ENCODE results near the gene PER2.
"Not testable (repeated sequence)": the region's sequence is repeated elsewhere in the genome, so short reads cannot be mapped to it uniquely, and the experiment has no call there.

PER2 gene

GRCh38 chr2:238310721-238311120 is 22.3 kb upstream of the PER2 start:
- not testable (repeated sequence) for DNase-seq

- no peak for DNase-seq
Measured at GRCh38 chr2:238308177-238308576, 19.8 kb upstream of the PER2 start.

- DNase-seq = no peak
Measured at GRCh38 chr2:238306672-238306998, 18.2 kb upstream of the PER2 start.

DNA sequence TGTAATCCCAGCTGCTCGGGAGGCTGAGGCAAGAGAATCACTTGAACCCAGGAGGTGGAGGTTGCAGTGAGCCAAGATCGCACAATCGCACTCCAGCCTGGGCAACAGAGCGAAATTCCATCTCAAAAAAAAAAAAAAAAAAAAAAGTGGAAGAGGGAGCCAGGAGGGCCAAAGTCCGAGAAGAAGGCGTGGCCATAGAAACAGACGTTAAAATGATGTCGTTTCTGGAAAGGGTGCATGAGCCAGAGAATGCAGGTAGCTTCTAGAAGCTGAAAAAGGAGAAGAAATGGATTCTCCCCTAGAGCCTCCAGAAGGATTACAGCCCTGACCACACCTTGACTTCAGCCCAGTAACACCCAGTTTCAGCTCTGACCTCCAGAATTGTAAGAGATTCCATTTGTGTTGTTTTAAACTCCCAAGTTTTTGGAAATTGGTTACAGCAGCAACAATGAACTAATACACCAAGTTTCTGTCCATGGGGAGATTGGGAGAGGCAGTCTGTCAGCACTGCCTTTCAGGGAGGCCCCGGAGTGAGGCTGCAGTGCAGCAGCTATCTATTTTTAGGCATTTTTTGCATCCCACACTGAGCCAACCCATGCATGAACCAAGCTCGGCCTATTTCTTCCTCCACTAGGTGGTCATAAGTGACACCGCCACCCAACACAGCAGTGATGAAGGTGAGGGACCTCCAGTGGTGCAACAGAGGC is 17.7 kb upstream of the PER2 start:
- DNase-seq = no peak

DNA sequence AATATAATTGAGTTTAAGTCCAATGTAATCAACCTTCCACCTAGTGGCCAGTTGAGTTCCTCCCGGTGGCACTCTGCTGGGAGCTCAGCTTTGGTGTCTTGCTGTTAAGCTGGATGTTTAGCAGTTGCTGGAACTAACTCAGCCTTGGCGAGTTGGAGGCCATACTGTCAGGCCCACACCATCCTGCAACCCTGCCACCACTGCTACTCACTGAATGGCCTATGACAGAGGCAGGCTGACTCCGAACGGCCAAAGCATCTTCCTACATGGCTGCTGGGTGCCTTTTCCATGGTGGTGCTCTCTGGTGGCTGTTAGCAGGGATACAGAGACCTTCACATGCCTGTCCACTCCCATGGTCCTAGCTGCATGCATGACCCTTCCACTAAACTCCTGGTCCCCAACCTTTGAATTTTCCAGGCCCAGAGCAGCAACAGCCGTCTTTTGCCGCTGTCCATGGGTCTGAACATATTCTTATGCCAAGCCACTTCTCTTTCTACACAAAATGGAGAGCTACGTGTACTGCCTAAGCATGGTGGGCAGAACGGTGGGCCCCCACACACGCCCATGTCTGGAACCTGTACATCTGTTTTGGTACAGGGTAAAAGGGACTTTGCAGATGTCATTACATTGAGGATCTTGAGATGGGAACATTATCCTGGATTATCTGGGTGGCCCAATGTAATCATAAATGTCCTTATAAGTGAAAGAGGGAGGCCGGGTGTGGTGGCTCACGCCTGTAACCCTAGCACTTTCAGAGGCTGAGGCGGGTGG is 16.9 kb upstream of the PER2 start:
- no peak for DNase-seq

GRCh38 chr2:238304116-238304515 is 15.7 kb upstream of the PER2 start:
- no peak for DNase-seq

DNA sequence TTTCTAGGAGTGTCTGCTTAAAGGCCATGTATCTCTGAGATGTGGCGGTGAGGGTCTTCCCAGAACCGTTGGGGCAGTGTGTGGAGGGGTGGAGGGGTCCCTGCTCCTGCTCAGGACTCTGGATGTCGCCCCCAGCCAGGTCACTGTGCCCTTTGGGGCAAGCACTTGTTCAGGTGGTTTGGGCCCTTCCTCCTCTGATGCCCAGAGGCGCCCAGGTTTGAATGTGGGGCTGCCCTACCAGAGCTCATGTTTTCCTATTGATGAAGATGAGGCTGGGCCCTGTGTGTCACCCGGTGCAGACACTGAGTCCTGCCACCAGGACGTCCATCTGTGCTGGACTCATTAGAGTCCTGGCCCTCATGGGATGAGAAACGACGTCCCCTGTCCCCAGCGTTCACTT is 14.3 kb upstream of the PER2 start:
- no peak for DNase-seq

DNA sequence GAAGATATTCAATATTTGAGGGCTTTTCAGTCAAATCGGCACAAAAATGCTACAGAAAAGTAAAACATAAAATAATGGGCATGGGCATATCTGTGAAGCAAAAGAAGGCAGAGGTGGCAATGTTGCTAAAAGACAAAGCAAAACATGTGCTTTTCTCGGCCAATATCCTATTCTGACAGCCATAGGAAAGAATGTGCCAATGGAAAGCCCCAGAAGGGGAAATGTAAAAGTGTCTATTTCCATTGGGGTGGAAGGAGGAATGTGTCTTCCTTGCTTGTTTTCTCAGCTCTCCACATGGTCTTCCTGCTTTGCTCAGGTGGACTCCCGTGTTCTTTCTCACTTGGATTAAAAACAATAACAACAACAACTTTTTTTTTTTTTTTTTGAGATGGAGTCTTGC is 13.7 kb upstream of the PER2 start:
- no peak for DNase-seq

DNA sequence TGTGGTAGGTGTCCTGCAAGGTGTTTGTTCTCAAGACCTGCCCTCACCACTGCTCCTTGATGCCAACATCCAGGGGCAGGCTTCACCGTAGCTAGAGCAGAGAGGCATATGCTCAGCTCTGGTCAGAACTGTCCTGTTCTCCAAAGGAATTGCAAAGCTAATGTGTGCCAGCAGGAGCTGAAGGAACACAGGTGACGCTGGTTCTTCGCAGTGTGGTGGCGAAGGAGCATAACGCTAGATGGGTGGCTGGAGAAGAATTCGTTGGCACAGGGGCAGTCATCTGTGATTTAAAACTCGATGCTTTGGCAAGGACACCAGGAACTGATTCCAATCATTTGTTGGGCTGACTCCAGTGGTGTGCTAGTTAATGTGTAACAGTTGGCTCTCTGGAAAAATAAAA is 11.4 kb upstream of the PER2 start:
- DNase-seq = no peak

GRCh38 chr2:238296638-238297457 is 8.4 kb upstream of the PER2 start:
- no peak for DNase-seq

DNA sequence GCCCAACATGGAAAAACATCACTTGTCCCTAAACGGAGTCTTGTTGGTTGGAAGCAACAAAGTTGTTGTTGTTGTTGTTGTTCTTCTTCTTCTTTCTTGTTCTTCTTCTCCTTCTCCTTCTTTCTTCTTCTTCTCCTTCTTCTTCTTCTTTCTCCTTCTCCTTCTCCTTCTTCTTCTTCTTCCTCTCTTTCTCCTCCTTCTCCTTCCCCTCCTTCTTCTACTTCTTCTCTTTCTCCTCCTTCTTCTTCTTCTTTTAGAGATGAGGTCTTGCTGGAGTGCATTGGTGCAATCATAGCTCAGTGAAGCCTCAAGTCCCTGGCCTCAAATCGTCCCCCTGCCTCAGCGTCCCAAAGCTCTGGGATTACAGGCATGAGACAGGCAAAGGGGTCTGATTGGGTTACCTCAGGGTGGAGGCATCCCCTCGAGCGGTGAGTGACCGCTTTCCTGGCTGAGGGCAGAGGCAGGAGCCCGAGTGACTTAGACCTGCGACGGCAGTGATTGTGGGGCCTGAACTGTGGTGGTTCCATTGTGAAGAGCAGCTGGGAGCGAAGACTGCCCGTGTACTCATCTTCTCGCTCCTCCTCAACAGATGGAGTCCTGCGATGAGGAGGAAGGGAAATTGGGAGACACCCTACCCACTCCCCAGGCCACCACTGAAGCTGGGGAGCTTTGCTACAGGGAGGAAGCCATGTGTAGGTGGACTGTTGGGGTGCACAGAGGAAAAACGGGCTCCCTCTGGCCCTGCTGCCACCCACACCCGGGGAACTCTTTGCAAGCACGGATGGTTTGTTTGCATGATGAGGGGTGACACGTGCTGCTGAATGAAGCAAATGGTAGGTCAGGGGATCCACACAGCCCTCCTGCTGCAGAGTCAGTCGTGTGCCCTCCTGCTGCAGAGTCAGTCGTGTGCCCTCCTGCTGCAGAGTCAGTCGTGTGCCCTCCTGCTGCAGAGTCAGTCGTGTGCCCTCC is 7.0 kb upstream of the PER2 start:
- DNase-seq = no peak

DNA sequence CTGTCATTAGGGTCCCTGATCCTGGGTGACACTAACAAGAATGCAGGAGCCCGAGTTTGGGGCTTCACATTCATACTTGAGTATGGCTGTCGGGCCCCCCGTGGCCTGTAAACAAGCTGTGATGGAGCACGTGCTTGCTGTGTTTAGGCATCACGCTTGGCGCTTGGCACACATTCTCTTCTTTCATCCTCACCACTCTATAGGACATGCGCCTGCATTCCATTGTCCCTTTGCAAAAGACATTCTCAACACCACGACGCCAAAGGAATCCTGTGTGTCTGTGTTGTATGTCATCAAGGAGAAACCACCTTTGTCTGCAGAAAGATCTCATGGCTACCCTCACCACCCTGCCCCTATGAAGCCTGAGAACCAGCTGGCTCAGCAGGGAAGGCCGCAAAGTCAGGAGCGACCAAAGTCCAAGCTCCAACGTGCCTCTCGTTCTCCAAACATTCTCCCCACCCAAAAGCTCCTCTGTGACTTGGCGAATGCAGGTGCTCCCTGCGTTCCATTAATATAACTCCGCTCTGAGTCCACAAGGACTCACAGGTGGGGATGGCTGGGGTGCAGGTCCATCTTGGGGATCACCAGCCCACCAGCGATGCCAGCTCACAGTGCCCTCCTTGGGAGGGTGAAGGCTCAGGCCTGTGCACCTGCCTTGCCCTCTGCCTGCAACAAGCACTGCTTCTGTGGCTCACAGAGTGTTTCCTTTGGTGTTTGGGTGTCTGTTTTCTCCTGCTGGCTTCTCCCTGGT is 6.2 kb upstream of the PER2 start:
- DNase-seq = no peak

DNA sequence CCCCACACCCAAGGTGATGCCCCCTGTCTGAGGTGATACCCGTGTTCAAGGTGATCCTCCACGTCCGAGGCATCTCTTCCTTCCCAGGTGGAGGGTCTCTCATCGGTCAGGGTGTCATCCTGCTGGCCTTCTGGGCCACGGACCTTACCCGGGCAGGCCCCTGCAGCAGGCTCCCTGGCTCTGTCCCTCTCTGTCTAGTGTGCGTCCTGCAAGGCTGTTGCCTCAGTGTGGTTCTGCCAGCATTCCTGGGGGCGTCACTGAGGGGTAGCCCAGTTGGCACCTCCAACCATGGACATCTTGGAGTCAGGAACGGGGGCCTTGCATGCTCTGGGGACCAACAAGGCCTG is 5.6 kb upstream of the PER2 start:
- DNase-seq = no peak

- no peak for DNase-seq
Measured at GRCh38 chr2:238291550-238292281, 3.3 kb upstream of the PER2 start.

DNA sequence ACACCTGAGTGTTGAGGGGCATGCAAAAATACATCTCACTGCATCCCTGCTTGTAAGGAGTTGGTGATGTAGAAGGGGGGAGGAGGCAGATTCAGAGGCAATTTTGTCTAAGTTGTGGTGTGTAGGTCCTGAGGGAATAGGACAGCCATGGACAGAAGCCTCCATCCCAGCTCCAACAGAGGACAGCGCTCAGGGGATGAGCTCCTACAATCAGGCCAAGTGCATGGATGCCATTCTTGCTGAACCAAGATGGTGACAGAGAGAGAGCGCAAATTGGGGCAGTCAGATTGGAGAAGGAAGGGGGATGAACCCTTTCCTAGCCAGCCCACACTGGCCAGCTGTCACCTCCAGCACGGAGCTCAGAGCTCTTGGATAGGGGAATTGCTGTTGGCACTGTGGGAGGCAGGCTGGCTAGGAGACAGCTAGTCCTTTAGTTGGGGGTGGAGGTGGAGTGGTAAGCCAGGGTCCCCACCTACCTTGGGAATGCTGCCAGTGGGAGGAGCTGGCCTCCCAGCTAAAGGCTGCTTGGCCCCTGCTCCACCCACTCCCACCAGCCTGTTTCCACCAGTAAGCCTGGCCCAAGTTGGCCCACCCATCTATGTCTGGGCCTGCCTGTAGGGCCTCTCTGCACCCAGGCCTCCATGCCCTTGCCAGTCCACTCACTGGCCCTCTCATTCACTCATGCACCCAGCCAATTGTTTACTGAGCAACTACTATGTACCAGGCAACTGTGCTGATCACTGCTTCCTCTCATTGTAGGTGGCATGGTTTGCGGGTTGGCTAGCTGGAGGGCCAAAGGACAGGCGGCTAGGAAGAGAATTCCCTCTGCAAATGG is 2.5 kb upstream of the PER2 start:
- no peak for DNase-seq

DNA sequence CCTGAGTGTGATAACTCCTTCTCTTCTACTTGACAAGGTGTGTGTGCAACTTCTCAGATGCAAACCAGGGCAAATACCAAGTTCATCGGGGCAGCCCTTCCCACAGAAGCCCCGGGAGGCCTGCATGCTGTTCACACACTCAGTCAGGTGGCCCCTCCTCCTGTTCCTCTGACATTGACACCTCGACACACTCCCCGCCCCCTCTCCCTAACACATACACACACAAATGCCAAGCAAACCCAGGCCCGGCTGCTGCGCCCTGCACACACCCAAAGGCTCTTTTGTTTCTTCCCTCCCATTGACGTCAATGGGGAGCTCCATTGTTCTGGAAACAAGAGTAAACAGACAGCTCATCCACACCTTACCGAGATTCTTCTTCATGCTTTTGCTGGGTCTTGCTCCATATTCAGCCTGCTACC is 1.7 kb upstream of the PER2 start:
- DNase-seq = no peak

GRCh38 chr2:238289574-238289973 is 1.2 kb upstream of the PER2 start:
- DNase-seq = no peak

DNA sequence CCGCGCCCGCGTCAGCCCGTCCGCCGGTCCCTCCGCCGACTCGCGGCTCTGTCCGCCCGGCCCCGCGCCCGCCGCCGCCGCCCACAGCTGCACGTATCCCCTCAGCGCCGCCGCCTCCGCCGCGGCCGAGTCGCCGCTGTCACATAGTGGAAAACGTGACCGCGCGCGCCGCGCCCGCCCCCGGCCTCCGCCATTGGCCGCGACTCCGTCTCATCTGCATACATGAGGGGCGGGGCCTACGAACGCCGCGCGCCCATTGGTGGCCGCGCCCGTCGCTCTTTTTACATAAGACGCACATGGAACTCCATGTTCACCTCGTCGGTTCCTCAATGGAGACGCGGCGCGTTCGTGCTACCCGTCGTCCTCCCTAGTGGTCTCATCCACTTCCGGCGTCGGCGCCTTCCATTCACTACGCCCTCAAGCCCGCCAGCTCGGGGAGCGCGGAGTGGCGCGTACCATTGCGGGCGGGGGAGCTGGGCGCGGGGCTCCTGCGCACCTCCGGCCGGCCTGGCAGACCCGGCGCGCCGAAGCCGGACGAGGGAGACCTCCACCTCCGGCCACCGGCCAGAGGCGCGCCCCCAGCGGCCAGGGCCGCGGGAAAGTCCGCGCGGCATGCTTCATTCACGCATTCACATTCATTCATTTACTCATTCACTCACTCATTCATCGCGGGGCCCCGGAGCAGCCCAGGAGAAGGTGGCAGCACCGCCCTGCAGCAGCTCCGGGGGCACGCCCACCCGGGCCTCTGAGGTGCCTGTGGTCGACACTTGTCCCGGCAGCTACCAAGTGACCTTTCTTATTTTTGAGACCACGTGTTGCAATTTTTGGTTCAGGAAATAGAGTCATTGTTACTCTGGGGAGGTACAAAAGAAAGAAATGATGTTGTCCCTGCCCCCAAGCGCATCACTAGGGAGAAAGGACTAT is 502 bp upstream of the PER2 start:
- peak; percentile 99 for DNase-seq
